HepG2 (cell line): ENCODE data around the gene SUN5. TPM values are rescaled to one million over a fixed set of nuclear protein-coding genes. Genes with fewer than 3 reads are reported as not detected.

Experiments
- ATAC-seq: fragments of 200-7000 bp; cut with Tn5 transposase; 3 replicates; pipeline ENCODE4 v1.9.1; 2020; ENCODE audit warnings: mild to moderate bottlenecking, moderate library complexity
- BruUV-seq: library from RNA; stranded (reverse); fragments of 400-500 nt; replicated peaks from 2 replicates; lab custom pipeline; 2021; lab: Mats Ljungman, UMichigan
- CTCF ChIA-PET: fragments of 300-600 bp; formaldehyde crosslinking; extraction: SDS; loops from one replicate; lab custom pipeline; 2021; ENCODE audit warnings: low total read pairs, inconsistent platforms, low intra/inter-chr PET ratio; lab: Yijun Ruan, JAX
- POLR2A ChIA-PET: fragments of 350-600 bp; sonication (Branson Sonifier 250); formaldehyde crosslinking; loops from one replicate; lab custom pipeline; 2020; ENCODE audit warnings: antibody characterized with exemption, inconsistent platforms; lab: Yijun Ruan, JAX
- DNase-seq: peaks from one replicate; pipeline ENCODE4 v3.0.0-alpha.2; 2015; ENCODE audit warnings: low spot score
- FAIRE-seq: peaks from 3 replicates; lab custom pipeline; 2011; peaks lifted over from hg19 to GRCh38; lab: Jason Lieb, UNC
- H2AFZ ChIP-seq: one replicate; pipeline ENCODE4 v1.6.1; 2011; ENCODE audit warnings: low read length, inconsistent platforms
- H3K27ac ChIP-seq: fragments of 300-600 bp; 3 replicates; pipeline ENCODE4 v1.8.0; 2011; ENCODE audit warnings: mixed run types, mild to moderate bottlenecking, mixed read lengths, low read length, inconsistent platforms; ENCODE audit not compliant: insufficient read depth; ENCODE audit errors: extremely low read length
- H3K27me3 ChIP-seq, 2 experiments: fragments of 200-600 bp in 1 of 2; 2 replicates in 1 of 2; 3 replicates in 1 of 2; pipeline versions ENCODE4 v1.6.0 to v1.8.0; 2011; ENCODE audit warnings: low read length in 2 of 2, mild to moderate bottlenecking in 2 of 2, moderate library complexity in 2 of 2, inconsistent platforms in 1 of 2; ENCODE audit not compliant: insufficient read depth in 2 of 2, control insufficient read depth in 1 of 2
- H3K36me3 ChIP-seq, 2 experiments: fragments of 200-600 bp in 1 of 2; replicated peaks in 1 of 2; 2 replicates in 1 of 2; 3 replicates in 1 of 2; pipeline versions ENCODE4 v1.5.1 to v1.8.0; 2011; ENCODE audit warnings: low read length in 2 of 2, inconsistent platforms in 1 of 2; ENCODE audit not compliant: insufficient read depth in 2 of 2, control insufficient read depth in 1 of 2
- H3K4me1 ChIP-seq: 2 replicates; pipeline ENCODE4 v1.5.1; 2012; ENCODE audit warnings: low read length, inconsistent platforms; ENCODE audit not compliant: insufficient read depth
- H3K4me2 ChIP-seq: 2 replicates; pipeline ENCODE4 v1.6.0; 2011; ENCODE audit warnings: low read depth, low read length, inconsistent platforms
- H3K4me3 ChIP-seq, 3 experiments: fragments of 200-600 bp in 1 of 3; sonication (generic), shearing (Covaris generic) in 1 of 3; replicated peaks in 1 of 3; 2 replicates each; pipeline ENCODE4 v1.5.1; 2011 to 2016; ENCODE audit warnings: low read length in 3 of 3, inconsistent platforms in 2 of 3, low read depth in 2 of 3, mild to moderate bottlenecking in 2 of 3, control low read depth in 1 of 3, mixed read lengths in 1 of 3; ENCODE audit not compliant: insufficient read depth in 1 of 3
- H3K79me2 ChIP-seq: one replicate; pipeline ENCODE4 v1.6.1; 2011; ENCODE audit warnings: low read length, inconsistent platforms; ENCODE audit not compliant: insufficient read depth
- H3K9ac ChIP-seq: 2 replicates; pipeline ENCODE4 v1.6.0; 2011; ENCODE audit warnings: mild to moderate bottlenecking, low read depth, low read length, inconsistent platforms; ENCODE audit not compliant: insufficient read depth
- H3K9me3 ChIP-seq: 2 replicates; pipeline ENCODE4 v1.5.1; 2012; ENCODE audit warnings: mild to moderate bottlenecking, low read length
- H4K20me1 ChIP-seq: 2 replicates; pipeline ENCODE4 v1.6.0; 2011; ENCODE audit warnings: inconsistent platforms, mild to moderate bottlenecking, low read length, moderate library complexity; ENCODE audit not compliant: insufficient read depth
- DMAP1 ChIP-seq: IDR thresholded peaks from 2 replicates; pipeline ENCODE4 v1.6.1; 2016
- HMGXB4 ChIP-seq, 2 experiments: sonication (generic) in 1 of 2; formaldehyde crosslinking in 1 of 2; IDR thresholded peaks; 2 replicates each; pipeline versions ENCODE4 v1.4.0 to v1.6.1; 2018 to 2020; ENCODE audit warnings: missing genetic modification reagents in 2 of 2, borderline replicate concordance in 1 of 2, low read depth in 1 of 2, mild to moderate bottlenecking in 1 of 2, missing biosample characterization in 1 of 2
- KLF16 ChIP-seq, 2 experiments: sonication (generic) in 1 of 2; formaldehyde crosslinking in 1 of 2; IDR thresholded peaks; 2 replicates each; pipeline versions ENCODE4 v1.6.1 to v1.8.0; 2016 to 2023; ENCODE audit warnings: missing genetic modification reagents in 2 of 2, missing compliant biosample characterization in 1 of 2
- NR0B2 ChIP-seq: sonication (generic); formaldehyde crosslinking; IDR thresholded peaks from 2 replicates; pipeline ENCODE4 v1.4.0; 2020; ENCODE audit warnings: mild to moderate bottlenecking, missing genetic modification reagents
- SMC3 ChIP-seq: IDR thresholded peaks from 2 replicates; pipeline ENCODE4 v1.6.1; 2011; ENCODE audit warnings: low read length, improper control_type of control experiment
- TARDBP ChIP-seq: sonication (generic); formaldehyde crosslinking; IDR thresholded peaks from 2 replicates; pipeline ENCODE4 v1.8.0; 2022; ENCODE audit warnings: mild to moderate bottlenecking, missing genetic modification reagents
- TIGD3 ChIP-seq: sonication (generic); formaldehyde crosslinking; IDR thresholded peaks from 2 replicates; pipeline ENCODE4 v1.5.1; 2020; ENCODE audit warnings: mild to moderate bottlenecking, missing genetic modification reagents, borderline replicate concordance
- ZBTB26 ChIP-seq: IDR thresholded peaks from 2 replicates; pipeline ENCODE4 v1.6.1; 2016; ENCODE audit warnings: missing compliant biosample characterization, missing genetic modification reagents, borderline replicate concordance
- ZFP91 ChIP-seq: sonication (generic); formaldehyde crosslinking; IDR thresholded peaks from 2 replicates; pipeline ENCODE4 v1.9.0; 2022; ENCODE audit warnings: missing genetic modification reagents, mild to moderate bottlenecking, borderline replicate concordance
- ZNF136 ChIP-seq: sonication (generic); formaldehyde crosslinking; IDR thresholded peaks from 2 replicates; pipeline ENCODE4 v1.8.1; 2022; ENCODE audit warnings: low read depth, mild to moderate bottlenecking, moderate library complexity, missing genetic modification reagents
- ZNF335 ChIP-seq: sonication (generic); formaldehyde crosslinking; IDR thresholded peaks from 2 replicates; pipeline ENCODE4 v1.4.0; 2020; ENCODE audit warnings: missing genetic modification reagents
- ZNF44 ChIP-seq: sonication (generic); formaldehyde crosslinking; IDR thresholded peaks from 2 replicates; pipeline ENCODE4 v1.5.1; 2020; ENCODE audit warnings: mild to moderate bottlenecking, missing genetic modification reagents
- WGBS: methylation state at CpG from one replicate; pipeline ENCODE4 v1.1.6; 2017; ENCODE audit warnings: low lambda C conversion rate; 5-methylcytosine and 5-hydroxymethylcytosine counted together
- in situ Hi-C: cut with HindIII; loops from 2 replicates; pipeline ENCODE4 v1.10.0; 2017; ENCODE audit warnings: low pct_unique_long_range_greater_than_20kb; ENCODE audit not compliant: extremely low pct_ligation_motif_present
- intact Hi-C: fragments of 100-400 bp; cut with micrococcal nuclease; formaldehyde crosslinking; loops from one replicate; pipeline ENCODE4 v1.10.0; 2022; ENCODE audit not compliant: unreplicated experiment
- polyA plus RNA-seq, 8 experiments: library from polyadenylated mRNA; depleted of rRNA in 3 of 8; stranded (reverse) in 7 of 8; unstranded in 1 of 8; fragments of >200 nt; fragmentation: Illumina TruSeq in 4 of 8; extraction: Trizol in 4 of 8; gene quantifications; 2 replicates each; pipeline versions ENCODE4 v1.2.1 to v1.2.3, GENCODE V29; 2011 to 2016; ENCODE audit warnings: low read depth in 4 of 8, missing spikeins in 1 of 8, mixed read lengths in 1 of 8; ENCODE audit not compliant: insufficient read depth in 1 of 8
- total RNA-seq, 5 experiments: library from RNA; depleted of rRNA; stranded (reverse); fragments of >200 nt; fragmentation: Illumina TruSeq; extraction: Trizol; gene quantifications; 2 replicates each; pipeline ENCODE4 v1.2.3, GENCODE V29; 2016; ENCODE audit warnings: low read depth in 1 of 5

SUN5 gene
- total and polyA plus RNA-seq, 2 of the 13 experiments (the other 11 are each of a cell fraction or from before 2014, with no cell fraction given): not detected

DNA sequence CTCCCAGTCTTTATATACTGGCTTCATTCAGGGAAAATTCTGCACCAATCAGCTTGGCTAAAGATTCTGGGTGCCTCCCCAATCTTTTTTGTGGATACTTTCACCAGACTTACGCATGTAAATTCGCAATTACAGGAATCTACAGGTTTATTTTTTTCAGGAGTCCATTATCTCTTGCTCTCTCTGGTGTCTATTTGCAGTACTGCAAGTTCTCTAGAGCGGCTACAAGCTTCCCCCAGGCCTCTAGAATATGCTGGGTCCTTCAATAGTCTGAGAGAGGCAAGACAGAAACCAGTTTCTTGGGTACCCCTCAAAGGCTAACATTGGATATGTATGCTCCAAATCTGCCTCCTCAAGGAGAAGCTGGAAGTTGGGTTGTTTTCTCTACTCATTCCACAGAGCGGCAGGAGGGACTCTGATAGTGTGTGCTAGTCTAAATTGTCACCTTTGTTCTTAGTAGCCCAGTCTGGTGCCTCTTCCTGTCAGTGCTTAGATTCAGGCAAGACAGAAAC is 58.5 kb downstream of the SUN5 start:
- 2% methylated on average over 4 of the region's 4 CpGs for WGBS
- Histone ChIP-seq H3K27ac (no peak overlapping the region), H3K36me3 (no peaks in the 10 kb centered on the region), H3K27me3 (peaks cover 0 to 4% of the 10 kb centered on the region in 2 experiments; a peak in 1 of 5 replicates), H3K9ac (no peak overlapping the region), H4K20me1 (no peaks in the 10 kb centered on the region), H2AFZ (no peak overlapping the region), H3K9me3 (no peaks in the 10 kb centered on the region), H3K4me1 (peaks cover 9% of the 10 kb centered on the region), H3K79me2 (no peaks in the 10 kb centered on the region), H3K4me3 (no peak overlapping the region), H3K4me2 (no peak overlapping the region)
- BruUV-seq: no TSS peak
- ChIA-PET POLR2A (interaction anchor here (1.5 kb wide), 1 partner anchor 9 kb away, joined by 3 read pairs; no protein-coding TSS in a partner anchor), CTCF (interaction anchor here (1.4 to 2.6 kb wide), 3 partner anchors 43 to 156 kb away, joined by 6 to 21 read pairs (median 13); no protein-coding TSS in a partner anchor)
- DNase-seq (peak; percentile 55), FAIRE-seq (peak; percentile 49), ATAC-seq (peak; percentile 96)
- intact Hi-C loops: loop anchor here (1.0 kb wide), 1 partner anchor 43 kb away; no protein-coding TSS in a partner anchor
- in situ Hi-C loops: no loop called here
- TF ChIP-seq HMGXB4 (CRISPR knock-in tag; IDR thresholded peaks at IDR 0.05; ENCODE audit: borderline replicate concordance in 1 of 2, low read depth in 1 of 2): 0 out of 4 replicates have a peak, but pooled peaks of 1 of the 2 experiments have one; percentile 32
- no peak for TF ChIP-seq DMAP1
- TF ChIP-seq TARDBP: 0 out of 2 replicates have a peak, but pooled peaks have one; percentile 22
- TF ChIP-seq ZNF136 (CRISPR knock-in tag): 0 out of 2 replicates have a peak, but pooled peaks have one; percentile 64
- 0 out of 2 replicates have a peak, but pooled peaks have one; percentile 50 for TF ChIP-seq ZNF44 (CRISPR knock-in tag)
- TF ChIP-seq NR0B2 (CRISPR knock-in tag): no peak
- peak; percentile 86 for TF ChIP-seq SMC3
- TF ChIP-seq ZFP91 (CRISPR knock-in tag): no peak
- no peak for TF ChIP-seq TIGD3 (CRISPR knock-in tag)
- peak; percentile 75; the same call in 1 of the 2 replicates for TF ChIP-seq ZBTB26 (CRISPR knock-in tag)
- 0 out of 2 replicates have a peak, but pooled peaks have one; percentile 19 for TF ChIP-seq ZNF335 (CRISPR knock-in tag)
- TF ChIP-seq KLF16 (CRISPR knock-in tag; IDR thresholded peaks at IDR 0.05): 0 out of 4 replicates have a peak, but pooled peaks of 1 of the 2 experiments have one; percentile 23
